ENCODE measurements around the gene CDKAL1. TPM values are rescaled to one million over a fixed set of nuclear protein-coding genes. Genes with fewer than 3 reads are reported as not detected.
"Not testable (repeated sequence)": the region's sequence is repeated elsewhere in the genome, so short reads cannot be mapped to it uniquely, and the experiment has no call there.

The CDKAL1 gene
- total RNA-seq, 1 experiment from 2014 or later, result 21.8 TPM

GRCh38 chr6:20629509-20629908 lies 95.3 kb downstream of the CDKAL1 start:
- Histone ChIP-seq H3K4me3 (no peak overlapping the region), H3K27me3 (no peaks in the 10 kb centered on the region), H3K9me3 (replicated peaks) (no peaks in the 10 kb centered on the region), H3K36me3 (no peaks in the 10 kb centered on the region), H3K27ac (no peak overlapping the region), H3K4me1 (no peaks in the 10 kb centered on the region)
- DNase-seq, result no peak

DNA sequence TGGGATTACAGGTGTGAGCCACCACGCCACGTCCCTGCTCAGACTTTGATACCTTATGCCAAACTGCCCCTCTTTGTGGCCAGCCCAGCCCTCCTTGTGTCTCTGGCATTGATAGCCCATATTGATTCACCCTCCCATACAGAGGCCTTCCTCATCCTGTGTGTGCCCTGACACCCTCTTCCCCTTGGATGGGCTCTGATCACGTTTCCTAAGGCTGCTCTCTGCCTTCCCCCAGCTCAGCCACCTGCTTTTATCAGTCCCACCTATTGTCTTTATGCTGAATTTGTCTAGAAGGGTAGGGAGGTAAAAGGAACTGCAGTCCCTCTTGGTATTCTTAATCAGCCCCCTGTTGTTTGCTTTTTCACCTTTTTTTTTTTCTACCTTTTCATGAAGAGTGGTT lies 95.9 kb downstream of the CDKAL1 start:
- no peaks in the 10 kb centered on the region for H3K9me3 ChIP-seq (replicated peaks)
- no peaks in the 10 kb centered on the region for H3K4me1 ChIP-seq
- no peak overlapping the region for H3K4me3 ChIP-seq
- DNase-seq, result no peak
- H3K27ac ChIP-seq, result no peak overlapping the region
- H3K36me3 ChIP-seq, result no peaks in the 10 kb centered on the region
- no peaks in the 10 kb centered on the region for H3K27me3 ChIP-seq

DNA sequence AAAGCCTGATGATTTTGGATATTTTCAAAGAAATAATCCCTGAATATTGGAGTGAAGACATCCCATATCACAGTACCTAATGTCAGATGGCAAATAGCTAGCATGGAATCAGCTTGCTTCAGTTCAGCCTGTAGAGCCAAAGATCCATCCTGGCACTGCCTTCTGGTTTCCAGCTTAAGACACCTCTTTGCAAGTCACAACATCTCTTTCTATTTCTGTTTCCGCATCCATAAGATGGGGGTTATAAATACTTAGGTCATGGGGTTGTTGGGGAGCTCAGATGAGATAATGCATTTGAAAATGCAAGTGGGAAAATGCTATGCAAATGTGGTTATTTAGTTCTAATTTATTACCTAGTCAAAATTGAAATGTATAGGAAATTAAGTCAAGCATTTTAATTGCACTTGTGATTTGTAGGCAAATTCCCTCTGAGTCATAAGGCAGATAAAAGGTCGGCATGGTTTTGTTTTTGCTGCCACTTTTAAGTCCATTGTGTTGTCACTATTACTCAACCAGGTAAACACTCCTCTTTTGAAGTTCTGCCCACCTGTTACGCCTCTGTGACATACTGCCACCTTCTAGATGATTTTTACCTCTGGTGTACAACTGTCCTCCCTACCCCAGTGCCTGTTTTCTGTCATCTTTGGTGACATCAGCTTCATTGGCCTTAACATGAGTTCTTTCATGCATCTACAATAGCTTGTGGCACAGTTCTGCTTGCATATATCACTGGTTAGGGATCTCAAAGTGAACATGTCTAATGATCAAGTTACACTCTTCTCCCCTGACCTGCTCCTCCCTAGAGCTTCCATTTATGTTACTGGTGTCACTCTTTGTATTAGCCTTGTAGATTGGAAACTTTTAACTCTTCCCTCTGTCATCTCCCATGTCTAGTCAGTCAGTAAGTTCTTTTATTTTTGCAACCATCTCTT lies 96.6 kb downstream of the CDKAL1 start:
- no peak for DNase-seq
- no peaks in the 10 kb centered on the region for H3K27me3 ChIP-seq
- H3K36me3 ChIP-seq, result no peaks in the 10 kb centered on the region
- no peaks in the 10 kb centered on the region for H3K4me1 ChIP-seq
- H3K9me3 ChIP-seq (replicated peaks), result no peaks in the 10 kb centered on the region
- no peak overlapping the region for H3K27ac ChIP-seq
- H3K4me3 ChIP-seq, result no peak overlapping the region

DNA sequence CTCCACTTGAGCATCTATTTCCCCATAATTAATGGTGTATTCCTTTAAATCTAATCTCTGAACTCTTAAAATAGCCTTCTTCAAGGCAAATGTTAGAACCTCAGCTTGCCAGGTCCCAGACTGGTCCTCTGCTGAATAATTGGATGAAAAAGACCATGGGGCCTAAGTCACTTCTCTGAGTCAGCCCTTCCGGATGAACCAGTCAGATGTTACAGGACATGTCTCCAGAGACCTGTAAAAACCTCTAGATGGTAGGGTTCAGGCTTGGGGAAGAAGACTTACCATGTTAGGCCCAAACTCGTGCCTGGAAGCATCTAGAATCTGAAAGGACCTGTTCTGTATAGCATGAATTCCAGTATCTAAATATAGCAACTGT lies 97.3 kb downstream of the CDKAL1 start:
- no peaks in the 10 kb centered on the region for H3K27me3 ChIP-seq
- DNase-seq, result no peak
- no peaks in the 10 kb centered on the region for H3K9me3 ChIP-seq (replicated peaks)
- H3K27ac ChIP-seq, result no peak overlapping the region
- no peaks in the 10 kb centered on the region for H3K36me3 ChIP-seq
- H3K4me3 ChIP-seq, result no peak overlapping the region
- H3K4me1 ChIP-seq, result no peaks in the 10 kb centered on the region

DNA sequence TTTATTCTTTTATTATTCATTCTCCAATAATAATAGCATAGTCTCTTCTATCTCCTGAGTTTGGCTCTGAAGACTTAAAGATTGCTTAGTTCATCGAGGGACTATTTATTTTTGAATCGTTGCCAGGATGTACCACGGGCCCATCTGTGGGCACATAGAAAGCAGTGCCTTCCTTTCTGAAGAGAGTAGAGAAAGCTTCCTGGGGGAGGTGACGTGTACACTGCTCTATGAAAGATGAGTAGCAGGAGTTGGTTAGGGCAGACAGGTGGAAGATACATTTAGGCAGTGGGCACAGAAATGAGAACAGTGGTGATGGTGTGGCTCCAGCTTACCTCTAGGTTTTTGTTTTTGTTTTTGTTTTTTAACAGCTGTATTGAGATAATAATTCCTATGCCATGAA lies 98.4 kb downstream of the CDKAL1 start:
- H3K9me3 ChIP-seq (replicated peaks), result no peaks in the 10 kb centered on the region
- no peaks in the 10 kb centered on the region for H3K36me3 ChIP-seq
- no peak for DNase-seq

DNA sequence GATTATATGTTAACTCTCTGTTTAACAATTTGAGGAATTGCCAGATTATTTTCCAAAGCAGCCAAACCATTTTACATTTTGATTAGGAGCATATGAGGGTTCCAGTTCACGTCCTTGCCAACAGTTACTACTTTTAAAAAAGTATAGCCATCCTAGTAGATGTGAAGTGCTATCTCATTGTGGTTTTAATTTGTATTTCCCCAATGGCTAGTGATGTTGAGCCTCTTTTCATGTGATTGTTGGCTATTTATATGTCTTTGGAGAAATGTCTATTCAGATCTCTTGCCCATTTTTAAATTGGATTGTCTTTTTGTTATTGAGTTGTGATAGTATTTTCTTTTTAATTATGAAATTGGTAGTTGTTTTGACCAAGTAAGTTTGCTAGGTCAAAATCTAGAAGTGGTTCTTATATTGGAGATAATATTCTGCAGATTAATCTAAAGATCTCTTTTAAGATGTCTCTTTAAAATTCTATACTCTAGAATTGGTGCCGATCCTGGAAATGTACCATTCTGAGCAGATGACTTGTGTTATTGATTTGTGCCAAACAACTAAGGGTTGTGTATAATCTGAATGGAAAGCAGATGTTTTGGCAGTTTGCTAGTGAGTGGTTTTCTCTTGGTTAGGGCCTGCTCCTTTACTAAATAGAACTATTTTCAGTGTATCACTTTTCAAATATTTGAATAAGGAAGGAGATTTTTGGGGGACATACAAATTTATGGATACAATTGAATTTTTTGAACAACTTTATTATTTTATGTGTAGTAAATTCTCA lies 99.5 kb downstream of the CDKAL1 start:
- Histone ChIP-seq H3K4me3 (no peak overlapping the region), H3K4me1 (no peaks in the 10 kb centered on the region), H3K36me3 (no peaks in the 10 kb centered on the region), H3K9me3 (replicated peaks) (no peaks in the 10 kb centered on the region), H3K27ac (no peak overlapping the region), H3K27me3 (no peaks in the 10 kb centered on the region)
- DNase-seq, result no peak

More for the DNA sequence above, 98.4 kb downstream of the CDKAL1 start:
- Histone ChIP-seq H3K4me1 (no peaks in the 10 kb centered on the region), H3K27ac (no peak overlapping the region), H3K27me3 (no peaks in the 10 kb centered on the region), H3K4me3 (no peak overlapping the region)

DNA sequence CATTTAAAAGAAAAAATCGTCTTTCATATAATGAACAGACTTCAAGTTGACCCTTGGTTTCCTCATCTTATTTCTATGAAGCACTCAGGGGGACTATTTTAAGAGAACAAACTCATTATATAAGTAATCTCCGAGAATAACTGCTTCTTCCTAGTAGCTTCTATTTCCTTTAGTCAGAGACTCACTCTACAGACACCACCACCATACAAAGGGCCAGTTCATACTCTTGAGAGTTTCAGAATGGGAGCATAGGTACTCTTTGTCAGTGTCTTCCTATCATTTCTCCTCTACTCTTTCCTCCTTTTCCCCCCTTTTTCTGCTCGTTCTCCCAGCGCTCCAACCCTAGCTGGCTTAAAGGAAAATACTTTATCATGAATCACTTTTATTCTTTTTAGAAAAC lies 104.9 kb downstream of the CDKAL1 start:
- H3K36me3 ChIP-seq, result no peaks in the 10 kb centered on the region
- no peak for DNase-seq

DNA sequence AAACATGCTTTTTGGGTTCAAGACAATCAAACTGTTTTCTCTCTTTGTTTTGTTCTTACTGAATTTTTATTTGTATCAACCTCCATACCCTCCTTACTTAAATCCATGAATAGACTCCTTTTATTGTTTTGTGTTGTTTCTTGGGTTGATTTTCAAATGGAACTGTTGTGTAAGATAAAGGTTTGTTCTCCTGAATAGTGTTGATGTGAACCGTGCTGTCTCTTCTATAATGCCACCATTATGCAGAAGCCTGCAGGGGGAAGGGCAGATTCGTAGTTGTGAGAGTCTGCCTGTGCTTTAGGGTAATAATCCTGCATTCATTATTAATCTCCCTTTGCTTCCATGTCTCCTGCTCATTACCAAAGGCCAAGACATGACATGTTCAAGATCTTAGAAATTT lies 105.9 kb downstream of the CDKAL1 start:
- no peaks in the 10 kb centered on the region for H3K9me3 ChIP-seq (replicated peaks)

More for the DNA sequence above, 104.9 kb downstream of the CDKAL1 start:
- Histone ChIP-seq H3K4me3 (no peak overlapping the region), H3K27me3 (no peaks in the 10 kb centered on the region), H3K9me3 (replicated peaks) (no peaks in the 10 kb centered on the region), H3K4me1 (no peaks in the 10 kb centered on the region), H3K27ac (no peak overlapping the region)

GRCh38 chr6:20642441-20642840 lies 108.2 kb downstream of the CDKAL1 start:
- H3K36me3 ChIP-seq, result no peaks in the 10 kb centered on the region
- no peak overlapping the region for H3K4me3 ChIP-seq
- no peak for DNase-seq
- no peaks in the 10 kb centered on the region for H3K9me3 ChIP-seq (replicated peaks)
- no peaks in the 10 kb centered on the region for H3K4me1 ChIP-seq
- no peaks in the 10 kb centered on the region for H3K27me3 ChIP-seq
- no peak overlapping the region for H3K27ac ChIP-seq

More for the DNA sequence above, 105.9 kb downstream of the CDKAL1 start:
- no peak for DNase-seq
- Histone ChIP-seq H3K36me3 (no peaks in the 10 kb centered on the region), H3K4me3 (no peak overlapping the region), H3K27me3 (no peaks in the 10 kb centered on the region), H3K27ac (no peak overlapping the region), H3K4me1 (no peaks in the 10 kb centered on the region)

DNA sequence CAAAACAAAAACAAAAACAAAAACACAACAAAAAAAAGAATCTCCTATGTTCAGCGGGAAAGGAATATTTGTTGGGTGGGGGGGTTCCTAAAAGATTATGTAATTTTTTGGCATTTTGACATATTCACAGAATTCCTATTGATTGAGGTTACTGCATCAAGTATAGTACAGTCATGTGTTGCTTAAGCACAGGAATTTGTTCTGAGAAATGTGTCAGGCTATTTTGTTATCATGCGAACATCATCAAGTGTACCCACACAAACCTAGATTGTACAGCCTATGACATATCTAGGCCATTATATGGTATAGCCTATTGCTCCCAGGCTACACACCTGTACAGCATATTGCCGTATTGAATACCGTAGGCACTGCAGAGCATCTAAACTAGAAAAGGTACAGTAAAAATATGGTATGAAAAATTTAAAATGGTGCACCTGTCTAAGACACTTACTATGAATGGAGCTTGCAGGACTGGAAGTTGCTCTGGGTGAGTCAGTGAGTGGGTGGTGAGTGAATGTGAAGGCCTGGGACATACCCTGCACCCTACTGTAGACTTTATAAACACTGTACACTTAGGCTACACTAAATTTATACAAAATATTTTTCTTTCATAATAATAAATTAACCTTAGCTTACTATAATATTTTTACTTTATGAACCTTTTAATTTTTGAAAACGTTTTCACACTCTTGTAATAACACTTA lies 110.6 kb downstream of the CDKAL1 start:
- Histone ChIP-seq H3K4me1 (no peaks in the 10 kb centered on the region), H3K27ac (no peak overlapping the region), H3K4me3 (no peak overlapping the region), H3K36me3 (no peaks in the 10 kb centered on the region), H3K27me3 (no peaks in the 10 kb centered on the region), H3K9me3 (replicated peaks) (no peaks in the 10 kb centered on the region)
- no peak for DNase-seq

DNA sequence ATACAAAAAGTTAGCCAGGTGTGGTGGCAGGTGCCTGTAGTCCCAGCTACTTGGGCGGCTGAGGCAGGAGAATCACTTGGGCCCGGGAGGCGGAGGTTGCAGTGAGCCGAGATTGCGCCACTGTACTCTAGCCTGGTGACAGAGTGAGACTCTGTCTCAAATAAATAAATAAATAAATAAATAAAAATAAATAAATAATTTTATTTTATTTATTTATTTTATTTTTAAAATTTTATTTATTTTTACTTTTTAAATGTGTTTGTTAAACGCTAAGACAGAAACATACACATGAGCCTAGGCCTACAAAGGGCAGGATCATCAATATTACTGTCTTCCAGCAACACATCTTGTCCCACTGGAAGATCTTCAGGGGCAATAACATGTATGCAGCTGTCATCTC lies 111.3 kb downstream of the CDKAL1 start:
- not testable (repeated sequence) for H3K4me1 ChIP-seq; H3K27me3 ChIP-seq; DNase-seq; H3K27ac ChIP-seq; H3K9me3 ChIP-seq (replicated peaks); H3K36me3 ChIP-seq; H3K4me3 ChIP-seq

- H3K4me3 ChIP-seq, result no peak overlapping the region
- H3K27ac ChIP-seq, result no peak overlapping the region
- no peaks in the 10 kb centered on the region for H3K9me3 ChIP-seq (replicated peaks)
- no peaks in the 10 kb centered on the region for H3K36me3 ChIP-seq
- DNase-seq, result no peak
- H3K27me3 ChIP-seq, result no peaks in the 10 kb centered on the region
- H3K4me1 ChIP-seq, result no peaks in the 10 kb centered on the region
Observed at GRCh38 chr6:20647585-20647984, 113.3 kb downstream of the CDKAL1 start.

DNA sequence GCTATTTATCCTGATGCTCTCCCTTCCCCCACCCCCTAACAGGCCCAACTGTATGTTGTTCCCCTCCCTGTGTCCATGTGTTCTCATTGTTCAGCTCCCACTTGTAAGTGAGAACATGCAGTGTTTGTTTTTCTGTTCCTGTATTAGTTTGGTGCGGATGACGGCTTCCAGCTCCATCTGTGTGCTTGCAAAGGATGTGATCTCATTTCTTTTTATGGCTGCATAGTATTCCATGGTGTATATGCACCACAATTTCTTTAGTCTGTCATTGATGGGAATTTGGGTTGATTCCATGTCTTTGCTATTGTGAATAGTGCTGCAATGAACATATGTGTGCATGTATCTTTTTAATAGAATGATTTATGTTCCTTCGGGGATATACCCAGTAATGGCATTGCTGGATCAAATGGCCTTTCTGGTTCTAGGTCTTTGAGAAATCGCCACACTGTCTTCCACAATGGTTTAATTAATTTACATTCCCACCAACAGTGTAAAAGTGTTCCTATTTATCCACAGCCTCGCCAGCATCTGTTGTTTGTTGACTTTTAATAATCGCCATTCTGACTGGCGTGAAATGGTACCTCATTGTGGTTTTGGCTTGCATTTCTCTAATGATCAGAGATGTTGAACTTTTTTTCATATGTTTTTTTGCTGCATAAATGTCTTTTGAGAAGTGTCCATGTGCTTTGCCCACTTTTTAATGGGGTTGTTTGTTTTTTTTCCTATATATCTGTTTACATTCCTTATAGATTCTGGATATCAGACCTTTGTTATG lies 115.6 kb downstream of the CDKAL1 start:
- not testable (repeated sequence) for H3K27me3 ChIP-seq; H3K27ac ChIP-seq; H3K4me1 ChIP-seq; H3K9me3 ChIP-seq (replicated peaks); H3K36me3 ChIP-seq; H3K4me3 ChIP-seq; DNase-seq

- no peak overlapping the region for H3K27ac ChIP-seq
- no peaks in the 10 kb centered on the region for H3K36me3 ChIP-seq
- no peak overlapping the region for H3K4me3 ChIP-seq
- no peaks in the 10 kb centered on the region for H3K4me1 ChIP-seq
- no peaks in the 10 kb centered on the region for H3K9me3 ChIP-seq (replicated peaks)
- no peak for DNase-seq
- H3K27me3 ChIP-seq, result no peaks in the 10 kb centered on the region
Observed at GRCh38 chr6:20652299-20653084, 118.2 kb downstream of the CDKAL1 start.
